Activated CD4-positive, alpha-beta T cell treated with anti-CD3 and anti-CD28 coated beads, Interleukin-2, amount 10 ng/mL, durations not matched to agents 7 days and 5 days (primary cell): ENCODE results near the gene DLGAP4. TPM values are rescaled to one million over a fixed set of nuclear protein-coding genes. Genes with fewer than 3 reads are reported as not detected.
A peak's percentile ranks its signal among the peaks of the same experiment; 100 is the strongest.

Source experiments
- CTCF ChIA-PET: fragments of 350-600 bp; sonication (Branson Sonifier 250); formaldehyde crosslinking; loops from one replicate; lab custom pipeline; 2021; ENCODE audit warnings: antibody characterized with exemption; lab: Charles Lee
- POLR2A ChIA-PET: fragments of 350-600 bp; sonication (Branson Sonifier 250); formaldehyde crosslinking; loops from one replicate; lab custom pipeline; 2021; ENCODE audit warnings: antibody characterized with exemption; lab: Charles Lee
- DNase-seq: peaks from one replicate; pipeline ENCODE4 v3.0.0-alpha.2; 2020
- H3K27ac Mint-ChIP-seq: one replicate; pipeline ENCODE4 v1.8.0; 2021; ENCODE audit warnings: mild to moderate bottlenecking, moderate library complexity, mixed read lengths
- H3K27me3 Mint-ChIP-seq: one replicate; pipeline ENCODE4 v1.8.0; 2021; ENCODE audit warnings: mixed read lengths
- H3K36me3 Mint-ChIP-seq: one replicate; pipeline ENCODE4 v1.8.0; 2021; ENCODE audit warnings: low read depth, mixed read lengths
- H3K4me1 Mint-ChIP-seq: one replicate; pipeline ENCODE4 v1.8.0; 2021; ENCODE audit warnings: mixed read lengths
- H3K4me3 Mint-ChIP-seq: one replicate; pipeline ENCODE4 v1.8.0; 2021; ENCODE audit warnings: mild to moderate bottlenecking, moderate library complexity, mixed read lengths
- H3K9me3 Mint-ChIP-seq: one replicate; pipeline ENCODE4 v1.8.0; 2021; ENCODE audit warnings: mixed read lengths
- total RNA-seq, 2 experiments: library from RNA; stranded (reverse); gene quantifications; one replicate each; pipeline ENCODE4 v1.2.3, GENCODE V29; 2021

DLGAP4 gene
- total RNA-seq, 2 experiments from 2014 or later = 26.2 to 29.5 TPM

- peaks cover 3% of the 10 kb centered on the region for H3K36me3 Mint-ChIP-seq
- H3K4me1 Mint-ChIP-seq = no peaks in the 10 kb centered on the region
- DNase-seq = no peak
- ChIA-PET POLR2A (no interaction called here), CTCF (interaction anchor here (0.9 kb wide), 1 partner anchor 9 kb away, joined by 3 read pairs; no protein-coding TSS in a partner anchor)
- H3K27ac Mint-ChIP-seq = no peak overlapping the region
- no peak overlapping the region for H3K4me3 Mint-ChIP-seq
- no peaks in the 10 kb centered on the region for H3K9me3 Mint-ChIP-seq
- no peaks in the 10 kb centered on the region for H3K27me3 Mint-ChIP-seq
These were observed 222.8 kb downstream of the DLGAP4 start for GRCh38 chr20:36528875-36529417.

- Mint-ChIP-seq H3K27ac (no peak overlapping the region), H3K36me3 (no peaks in the 10 kb centered on the region), H3K4me1 (no peaks in the 10 kb centered on the region), H3K4me3 (no peak overlapping the region), H3K27me3 (no peaks in the 10 kb centered on the region), H3K9me3 (no peaks in the 10 kb centered on the region)
- POLR2A ChIA-PET = interaction anchor here (0.5 kb wide), 1 partner anchor 293 kb away, joined by 4 read pairs; no protein-coding TSS in a partner anchor
- CTCF ChIA-PET = no interaction called here
- DNase-seq = no peak
These were observed 226.2 kb downstream of the DLGAP4 start for GRCh38 chr20:36532388-36532787.

GRCh38 chr20:36532822-36533221 lies 226.7 kb downstream of the DLGAP4 start:
- Mint-ChIP-seq H3K36me3 (no peaks in the 10 kb centered on the region), H3K4me3 (no peak overlapping the region), H3K9me3 (no peaks in the 10 kb centered on the region), H3K27me3 (no peaks in the 10 kb centered on the region), H3K4me1 (no peaks in the 10 kb centered on the region), H3K27ac (no peak overlapping the region)
- DNase-seq = no peak
- POLR2A ChIA-PET = interaction anchor here (0.5 kb wide), 1 partner anchor 293 kb away, joined by 4 read pairs; no protein-coding TSS in a partner anchor
- CTCF ChIA-PET = no interaction called here

GRCh38 chr20:36538026-36538722 lies 232.0 kb downstream of the DLGAP4 start:
- Mint-ChIP-seq H3K27ac (no peak overlapping the region), H3K4me3 (no peak overlapping the region), H3K36me3 (no peaks in the 10 kb centered on the region), H3K4me1 (no peaks in the 10 kb centered on the region), H3K9me3 (no peaks in the 10 kb centered on the region), H3K27me3 (no peaks in the 10 kb centered on the region)
- ChIA-PET POLR2A (no interaction called here), CTCF (interaction anchor here (0.6 to 1.2 kb wide), 2 partner anchors 73 to 84 kb away, joined by 3 read pairs; no protein-coding TSS in a partner anchor)
- DNase-seq = no peak

GRCh38 chr20:36540551-36541211 lies 234.5 kb downstream of the DLGAP4 start:
- no peak for DNase-seq
- Mint-ChIP-seq H3K36me3 (no peaks in the 10 kb centered on the region), H3K9me3 (no peaks in the 10 kb centered on the region), H3K27ac (no peak overlapping the region), H3K4me3 (no peak overlapping the region), H3K4me1 (no peaks in the 10 kb centered on the region), H3K27me3 (no peaks in the 10 kb centered on the region)
- POLR2A ChIA-PET = no interaction called here
- CTCF ChIA-PET = no interaction called here

GRCh38 chr20:36541227-36541767 lies 235.2 kb downstream of the DLGAP4 start, which contains the start of gene MYL9:
MYL9 (plus strand) TSS chr20:36541519; CDS start chr20:36544885, 3,366 bp downstream.
- POLR2A ChIA-PET = no interaction called here
- no peaks in the 10 kb centered on the region for H3K27me3 Mint-ChIP-seq
- DNase-seq = no peak
- CTCF ChIA-PET = no interaction called here
- no peaks in the 10 kb centered on the region for H3K36me3 Mint-ChIP-seq
- no peak within 1 kb of the TSS for H3K27ac Mint-ChIP-seq
- H3K4me3 Mint-ChIP-seq = no peak within 1 kb of the TSS
- H3K4me1 Mint-ChIP-seq = no peaks in the 10 kb centered on the region
- H3K9me3 Mint-ChIP-seq = no peaks in the 10 kb centered on the region

- H3K4me1 Mint-ChIP-seq = no peaks in the 10 kb centered on the region
- CTCF ChIA-PET = no interaction called here
- H3K27me3 Mint-ChIP-seq = no peaks in the 10 kb centered on the region
- no peak overlapping the region for H3K27ac Mint-ChIP-seq
- POLR2A ChIA-PET = no interaction called here
- H3K4me3 Mint-ChIP-seq = no peak overlapping the region
- DNase-seq = no peak
- no peaks in the 10 kb centered on the region for H3K36me3 Mint-ChIP-seq
- no peaks in the 10 kb centered on the region for H3K9me3 Mint-ChIP-seq
These were observed 235.8 kb downstream of the DLGAP4 start for GRCh38 chr20:36541768-36542488.

- H3K4me3 Mint-ChIP-seq = no peak overlapping the region
- no peaks in the 10 kb centered on the region for H3K27me3 Mint-ChIP-seq
- DNase-seq = no peak
- H3K27ac Mint-ChIP-seq = no peak overlapping the region
- ChIA-PET CTCF (no interaction called here), POLR2A (no interaction called here)
- H3K4me1 Mint-ChIP-seq = no peaks in the 10 kb centered on the region
- no peaks in the 10 kb centered on the region for H3K9me3 Mint-ChIP-seq
- H3K36me3 Mint-ChIP-seq = no peaks in the 10 kb centered on the region
These were observed 236.5 kb downstream of the DLGAP4 start for GRCh38 chr20:36542516-36543183.

GRCh38 chr20:36543184-36544133 lies 237.3 kb downstream of the DLGAP4 start:
- no peaks in the 10 kb centered on the region for H3K4me1 Mint-ChIP-seq
- no peaks in the 10 kb centered on the region for H3K9me3 Mint-ChIP-seq
- H3K4me3 Mint-ChIP-seq = no peak overlapping the region
- DNase-seq = no peak
- H3K27me3 Mint-ChIP-seq = no peaks in the 10 kb centered on the region
- H3K36me3 Mint-ChIP-seq = no peaks in the 10 kb centered on the region
- CTCF ChIA-PET = no interaction called here
- H3K27ac Mint-ChIP-seq = no peak overlapping the region
- POLR2A ChIA-PET = no interaction called here

- ChIA-PET CTCF (no interaction called here), POLR2A (no interaction called here)
- Mint-ChIP-seq H3K4me1 (no peaks in the 10 kb centered on the region), H3K36me3 (no peaks in the 10 kb centered on the region), H3K9me3 (no peaks in the 10 kb centered on the region), H3K27me3 (no peaks in the 10 kb centered on the region), H3K4me3 (no peak overlapping the region), H3K27ac (peak overlapping the region; percentile 15)
- no peak for DNase-seq
These were observed 238.2 kb downstream of the DLGAP4 start for GRCh38 chr20:36544134-36545018.
